ENCODE measurements around the gene CLDN19.

Gene CLDN19

GRCh38 chr1:42736152-42736551 lies 3.9 kb downstream of the CLDN19 start:
- TF ChIP-seq ISL1 (CRISPR knock-in tag; IDR thresholded peaks at IDR 0.05): no peak
- no peak for TF ChIP-seq GLIS3 (CRISPR knock-in tag; IDR thresholded peaks at IDR 0.05)
- no peak for TF ChIP-seq ARNTL (CRISPR knock-in tag; IDR thresholded peaks at IDR 0.05; ENCODE audit: borderline replicate concordance, low read depth)
- TF ChIP-seq ZFP3 (CRISPR knock-in tag; IDR thresholded peaks at IDR 0.05): no peak
- TF ChIP-seq ZNF8 (CRISPR knock-in tag; IDR thresholded peaks at IDR 0.05): no peak
- ATAC-seq: peak; percentile 77

DNA sequence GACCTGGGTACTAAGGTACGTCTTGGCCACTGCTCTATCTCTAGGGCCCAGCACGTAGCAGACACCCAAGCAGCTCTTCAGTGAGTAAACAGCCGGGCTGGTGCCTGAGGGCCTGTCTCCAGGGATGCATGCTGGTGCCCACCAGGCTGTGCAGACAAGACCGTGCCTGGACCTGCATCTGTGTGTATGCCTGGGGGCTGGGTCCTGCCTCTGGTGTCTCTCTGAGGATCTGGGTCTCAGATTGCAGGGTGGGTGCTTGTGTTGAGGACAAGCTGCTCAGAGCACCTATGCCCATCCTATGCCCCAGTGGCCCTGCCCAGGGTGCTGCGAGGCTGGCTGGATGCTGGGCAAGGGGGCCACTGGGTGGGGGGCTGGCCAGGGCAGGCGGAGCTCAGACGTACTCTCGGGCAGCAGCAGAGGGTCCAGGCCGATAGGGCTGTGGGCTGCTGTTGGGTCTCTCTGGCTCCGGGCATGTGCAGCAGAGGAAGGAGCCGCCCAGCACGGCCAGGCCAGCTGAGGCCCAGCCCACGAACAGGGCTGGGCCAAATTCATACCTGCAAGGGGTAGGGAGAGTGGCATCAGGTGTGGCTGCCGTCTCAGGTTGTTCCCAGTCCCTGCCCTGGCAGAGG lies 4.4 kb downstream of the CLDN19 start:
- TF ChIP-seq TCF4 (CRISPR knock-in tag; IDR thresholded peaks at IDR 0.05; ENCODE audit: borderline replicate concordance) (no peak), PATZ1 (CRISPR knock-in tag; IDR thresholded peaks at IDR 0.05; ENCODE audit: borderline replicate concordance) (no peak), SNAI2 (CRISPR knock-in tag; IDR thresholded peaks at IDR 0.05) (no peak), CSDC2 (CRISPR knock-in tag; IDR thresholded peaks at IDR 0.05) (no peak), ZFP3 (CRISPR knock-in tag; IDR thresholded peaks at IDR 0.05) (no peak), BACH2 (CRISPR knock-in tag; IDR thresholded peaks at IDR 0.05; ENCODE audit: borderline replicate concordance) (no peak)
- ATAC-seq: no peak

- no peak for ATAC-seq
- TF ChIP-seq CSRNP3 (CRISPR knock-in tag; IDR thresholded peaks at IDR 0.05): no peak
- TF ChIP-seq ESRRG (CRISPR knock-in tag; IDR thresholded peaks at IDR 0.05): no peak
- TF ChIP-seq ISL1 (CRISPR knock-in tag; IDR thresholded peaks at IDR 0.05): no peak
- no peak for TF ChIP-seq ZNF8 (CRISPR knock-in tag; IDR thresholded peaks at IDR 0.05)
- TF ChIP-seq OSR1 (CRISPR knock-in tag; IDR thresholded peaks at IDR 0.05): no peak
- no peak for TF ChIP-seq PPARA (CRISPR knock-in tag; IDR thresholded peaks at IDR 0.05; ENCODE audit: borderline replicate concordance)
- TF ChIP-seq ZNF70 (CRISPR knock-in tag; IDR thresholded peaks at IDR 0.05): no peak
- TF ChIP-seq ZFP3 (CRISPR knock-in tag; IDR thresholded peaks at IDR 0.05): no peak
These were observed 5.0 kb downstream of the CLDN19 start for GRCh38 chr1:42735056-42735455.

DNA sequence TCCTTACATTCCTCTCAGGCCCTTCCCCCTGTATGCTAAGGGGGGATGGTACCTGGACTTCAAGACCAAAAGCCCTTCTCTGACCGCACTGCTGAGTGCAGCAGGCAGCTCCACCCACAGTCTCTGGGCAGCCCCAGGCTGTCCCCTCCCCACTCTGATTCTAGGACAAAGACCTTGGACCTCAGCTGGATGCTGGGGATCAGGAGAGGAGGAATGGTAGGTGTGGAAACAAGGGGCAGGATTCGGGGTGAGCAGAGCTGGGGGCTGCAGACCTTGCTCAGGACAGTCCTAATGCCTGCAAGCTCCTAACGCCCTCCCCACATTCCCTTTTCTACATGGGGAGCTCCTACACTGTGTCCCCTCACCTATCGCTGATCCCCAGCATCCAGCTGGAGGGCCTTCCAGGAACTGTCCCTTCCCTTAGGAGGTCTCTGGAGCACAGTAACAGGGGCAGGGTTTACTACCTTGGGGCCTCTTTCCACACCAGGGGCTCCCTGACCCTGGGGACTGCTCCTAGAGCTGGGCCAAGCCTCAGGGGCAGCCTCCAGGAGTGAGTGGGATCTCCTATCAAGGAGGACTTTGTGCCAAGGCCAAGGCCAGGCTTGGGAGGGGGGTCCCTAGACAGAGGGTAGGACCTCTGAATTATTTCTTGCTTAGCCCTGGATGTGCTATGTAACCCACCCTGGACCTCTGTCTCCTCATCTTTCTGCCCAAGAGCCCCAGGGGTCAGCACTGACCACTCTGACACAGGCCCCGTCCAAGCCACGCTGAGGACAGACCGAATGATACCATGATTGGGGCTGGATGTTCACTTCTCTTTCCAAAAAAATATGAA lies 5.6 kb downstream of the CLDN19 start:
- no peak for ATAC-seq
- TF ChIP-seq ZNF565 (CRISPR knock-in tag; conservative IDR thresholded peaks at IDR 0.05; ENCODE audit: low read depth) (no peak), ZC3H10 (CRISPR knock-in tag; IDR thresholded peaks at IDR 0.05) (no peak), RARB (CRISPR knock-in tag; IDR thresholded peaks at IDR 0.05) (no peak), ZFP30 (CRISPR knock-in tag; IDR thresholded peaks at IDR 0.05) (no peak), OSR1 (CRISPR knock-in tag; IDR thresholded peaks at IDR 0.05) (no peak), GLIS3 (CRISPR knock-in tag; IDR thresholded peaks at IDR 0.05) (no peak), CSRNP3 (CRISPR knock-in tag; IDR thresholded peaks at IDR 0.05) (no peak), TCF4 (CRISPR knock-in tag; IDR thresholded peaks at IDR 0.05; ENCODE audit: borderline replicate concordance) (no peak), PATZ1 (CRISPR knock-in tag; IDR thresholded peaks at IDR 0.05; ENCODE audit: borderline replicate concordance) (no peak), CSDC2 (CRISPR knock-in tag; IDR thresholded peaks at IDR 0.05) (no peak), TOX (CRISPR knock-in tag; IDR thresholded peaks at IDR 0.05; ENCODE audit: borderline replicate concordance) (no peak), ZNF70 (CRISPR knock-in tag; IDR thresholded peaks at IDR 0.05) (no peak), ISL1 (CRISPR knock-in tag; IDR thresholded peaks at IDR 0.05) (no peak), ZFP3 (CRISPR knock-in tag; IDR thresholded peaks at IDR 0.05) (no peak), ARNTL (CRISPR knock-in tag; IDR thresholded peaks at IDR 0.05; ENCODE audit: borderline replicate concordance, low read depth) (no peak), ESRRG (CRISPR knock-in tag; IDR thresholded peaks at IDR 0.05) (no peak)
- TF ChIP-seq, protein P1, sequence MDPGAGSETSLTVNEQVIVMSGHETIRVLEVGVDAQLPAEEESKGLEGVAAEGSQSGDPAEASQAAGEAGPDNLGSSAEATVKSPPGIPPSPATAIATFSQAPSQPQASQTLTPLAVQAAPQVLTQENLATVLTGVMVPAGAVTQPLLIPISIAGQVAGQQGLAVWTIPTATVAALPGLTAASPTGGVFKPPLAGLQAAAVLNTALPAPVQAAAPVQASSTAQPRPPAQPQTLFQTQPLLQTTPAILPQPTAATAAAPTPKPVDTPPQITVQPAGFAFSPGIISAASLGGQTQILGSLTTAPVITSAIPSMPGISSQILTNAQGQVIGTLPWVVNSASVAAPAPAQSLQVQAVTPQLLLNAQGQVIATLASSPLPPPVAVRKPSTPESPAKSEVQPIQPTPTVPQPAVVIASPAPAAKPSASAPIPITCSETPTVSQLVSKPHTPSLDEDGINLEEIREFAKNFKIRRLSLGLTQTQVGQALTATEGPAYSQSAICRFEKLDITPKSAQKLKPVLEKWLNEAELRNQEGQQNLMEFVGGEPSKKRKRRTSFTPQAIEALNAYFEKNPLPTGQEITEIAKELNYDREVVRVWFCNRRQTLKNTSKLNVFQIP (CRISPR knock-in tag; IDR thresholded peaks at IDR 0.05; ENCODE audit: borderline replicate concordance, low read depth): no peak
- TF ChIP-seq, protein P2, sequence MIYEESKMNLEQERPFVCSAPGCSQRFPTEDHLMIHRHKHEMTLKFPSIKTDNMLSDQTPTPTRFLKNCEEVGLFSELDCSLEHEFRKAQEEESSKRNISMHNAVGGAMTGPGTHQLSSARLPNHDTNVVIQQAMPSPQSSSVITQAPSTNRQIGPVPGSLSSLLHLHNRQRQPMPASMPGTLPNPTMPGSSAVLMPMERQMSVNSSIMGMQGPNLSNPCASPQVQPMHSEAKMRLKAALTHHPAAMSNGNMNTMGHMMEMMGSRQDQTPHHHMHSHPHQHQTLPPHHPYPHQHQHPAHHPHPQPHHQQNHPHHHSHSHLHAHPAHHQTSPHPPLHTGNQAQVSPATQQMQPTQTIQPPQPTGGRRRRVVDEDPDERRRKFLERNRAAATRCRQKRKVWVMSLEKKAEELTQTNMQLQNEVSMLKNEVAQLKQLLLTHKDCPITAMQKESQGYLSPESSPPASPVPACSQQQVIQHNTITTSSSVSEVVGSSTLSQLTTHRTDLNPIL (CRISPR knock-in tag; IDR thresholded peaks at IDR 0.05; ENCODE audit: low read depth): no peak

Measured in SK-N-SH treated with all-trans-retinoic acid at 6 μM for 48 hours (cell line).